Gastrocnemius medialis (tissue), 4 donors: ENCODE results near the gene PSAP. TPM values are rescaled to one million over a fixed set of nuclear protein-coding genes. Genes with fewer than 3 reads are reported as not detected.

Experiments
- ATAC-seq, 2 donors: fragments of 150-250 bp; one replicate each; pipeline ENCODE4 v1.9.1; 2016
- DNase-seq, 2 donors: peaks; one replicate each; pipeline ENCODE4 v3.0.0-alpha.2; 2019
- H3K27ac ChIP-seq, 4 donors: fragments of 200-600 bp; sonication (generic); 1 replicate in 1 of 4; 2 replicates in 3 of 4; pipeline ENCODE4 v1.5.1; 2016 to 2018; ENCODE audit warnings: mild to moderate bottlenecking in 2 of 4, moderate library complexity in 1 of 4
- H3K27me3 ChIP-seq, 3 donors: fragments of 200-600 bp; sonication (generic) in 2 of 3; 1 replicate in 1 of 3; 2 replicates in 2 of 3; pipeline versions ENCODE4 v1.5.1 to v1.6.0; 2016 to 2019; ENCODE audit warnings: mild to moderate bottlenecking in 1 of 3, moderate library complexity in 1 of 3
- H3K36me3 ChIP-seq, 2 donors: fragments of 200-600 bp; sonication (generic) in 1 of 2; one replicate each; pipeline ENCODE4 v1.5.1; 2017 to 2018
- H3K4me1 ChIP-seq, 2 donors: fragments of 200-600 bp; sonication (generic) in 1 of 2; one replicate each; pipeline ENCODE4 v1.5.1; 2016 to 2017; ENCODE audit warnings: mild to moderate bottlenecking in 2 of 2
- H3K4me3 ChIP-seq, 4 donors: fragments of 200-600 bp; sonication (generic) in 3 of 4; 1 replicate in 1 of 4; 2 replicates in 3 of 4; pipeline ENCODE4 v1.5.1; 2016 to 2019; ENCODE audit warnings: mild to moderate bottlenecking in 2 of 4
- H3K9me3 ChIP-seq, 3 donors: fragments of 200-600 bp; sonication (generic) in 2 of 3; 1 replicate in 1 of 3; 2 replicates in 2 of 3; pipeline ENCODE4 v1.5.1; 2016 to 2019
- CTCF ChIP-seq, 5 experiments: fragments of 450-650 bp in 3 of 5; fragments of 200-600 bp in 2 of 5; sonication (generic) in 2 of 5; IDR thresholded peaks in 4 of 5; conservative IDR thresholded peaks in 1 of 5; 1 replicate in 4 of 5; 2 replicates in 1 of 5; pipeline ENCODE4 v1.5.1; 2016 to 2019; ENCODE audit warnings: antibody characterized with exemption in 5 of 5, mild to moderate bottlenecking in 3 of 5, moderate library complexity in 3 of 5
- POLR2A ChIP-seq, 2 donors: fragments of 450-650 bp; IDR thresholded peaks; one replicate each; pipeline ENCODE4 v1.6.1; 2017; ENCODE audit warnings: antibody characterized with exemption in 2 of 2, mild to moderate bottlenecking in 2 of 2, moderate library complexity in 2 of 2
- in situ Hi-C, 4 donors: fragments of 200-750 bp; cut with MboI; loops; one replicate each; pipeline versions ENCODE4 v1.15.0 to v1.8.0; 2017; ENCODE audit warnings: low sequenced_read_pairs in 4 of 4
- intact Hi-C: fragments of 100-400 bp; cut with DNase I; formaldehyde crosslinking; loops from one replicate; pipeline ENCODE4 v1.15.1; 2023; ENCODE audit warnings: low total_unique reads
- total RNA-seq, 4 donors: library from RNA; depleted of rRNA; stranded (reverse); fragments of >200 nt; gene quantifications; one replicate each; pipeline versions ENCODE4 v1.1.0 to v1.2.3, GENCODE V29; 2016

Gene PSAP
- total RNA-seq, 4 donors from 2014 or later = 833 to 1,730 (median 1,179) TPM

- ATAC-seq (peak; percentile 50 to 71), DNase-seq (peak; percentile 48 to 84)
- Histone ChIP-seq H3K9me3 (no peaks in the 10 kb centered on the region), H3K4me3 (no peak overlapping the region), H3K36me3 (peaks cover 10 to 84% of the 10 kb centered on the region in 2 donors), H3K27ac (peak overlapping the region; percentile 61 to 69 (median 68)), H3K27me3 (no peaks in the 10 kb centered on the region), H3K4me1 (peaks cover 15 to 25% of the 10 kb centered on the region in 2 donors)
- in situ Hi-C loops (loop anchor here (10.0 to 25.0 kb wide), 4 partner anchors 431 to 506 kb away; partner anchors contain the start of genes CDH23 (in 2 of the 4) and SLC29A3 (in 2 of the 4)), intact Hi-C loops (no loop called here)
- TF ChIP-seq POLR2A (IDR thresholded peaks at IDR 0.05) (peak in 1 of 2 donors; percentile 9), CTCF (IDR thresholded peaks at IDR 0.05 in 4 of 5, conservative IDR thresholded peaks at IDR 0.05 in 1 of 5) (no peak)
Measured at GRCh38 chr10:71817831-71818655, 33.0 kb downstream of the PSAP start.

- ATAC-seq (no peak), DNase-seq (no peak)
- Histone ChIP-seq H3K36me3 (peaks cover 10 to 75% of the 10 kb centered on the region in 2 donors), H3K9me3 (no peaks in the 10 kb centered on the region), H3K27ac (peak overlapping the region; percentile 61 to 69 (median 68)), H3K4me1 (peaks cover 15 to 25% of the 10 kb centered on the region in 2 donors), H3K4me3 (no peak overlapping the region), H3K27me3 (no peaks in the 10 kb centered on the region)
- TF ChIP-seq CTCF (IDR thresholded peaks at IDR 0.05 in 4 of 5, conservative IDR thresholded peaks at IDR 0.05 in 1 of 5) (no peak), POLR2A (IDR thresholded peaks at IDR 0.05) (no peak)
- intact Hi-C loops = no loop called here
- in situ Hi-C loops = loop anchor here (10.0 to 25.0 kb wide), 4 partner anchors 430 to 505 kb away; partner anchors contain the start of genes CDH23 (in 2 of the 4) and SLC29A3 (in 2 of the 4)
Measured at GRCh38 chr10:71816936-71817618, 34.0 kb downstream of the PSAP start.

- TF ChIP-seq POLR2A (IDR thresholded peaks at IDR 0.05) (no peak), CTCF (IDR thresholded peaks at IDR 0.05 in 4 of 5, conservative IDR thresholded peaks at IDR 0.05 in 1 of 5) (no peak)
- no peak for DNase-seq
- intact Hi-C loops (no loop called here), in situ Hi-C loops (loop anchor here (10.0 to 25.0 kb wide), 4 partner anchors 429 to 504 kb away; partner anchors contain the start of genes CDH23 (in 2 of the 4) and SLC29A3 (in 2 of the 4))
- Histone ChIP-seq H3K36me3 (peaks cover 8 to 68% of the 10 kb centered on the region in 2 donors), H3K4me1 (peaks cover 15 to 25% of the 10 kb centered on the region in 2 donors), H3K4me3 (no peak overlapping the region), H3K9me3 (no peaks in the 10 kb centered on the region), H3K27ac (peak overlapping the region in 3 of 4 donors; percentile 61 to 69 (median 66)), H3K27me3 (no peaks in the 10 kb centered on the region)
- ATAC-seq = no peak
Measured at GRCh38 chr10:71816421-71816851, 34.6 kb downstream of the PSAP start.

GRCh38 chr10:71815515-71816130, 35.4 kb downstream of the PSAP start:
- in situ Hi-C loops = loop anchor here (10.0 to 25.0 kb wide), 4 partner anchors 428 to 503 kb away; partner anchors contain the start of genes CDH23 (in 2 of the 4) and SLC29A3 (in 2 of the 4)
- Histone ChIP-seq H3K4me1 (peaks cover 15 to 25% of the 10 kb centered on the region in 2 donors), H3K9me3 (no peaks in the 10 kb centered on the region), H3K4me3 (no peak overlapping the region), H3K27ac (peak overlapping the region in 2 of 4 donors; percentile 66 to 69), H3K36me3 (peaks cover 0 to 60% of the 10 kb centered on the region in 2 donors), H3K27me3 (no peaks in the 10 kb centered on the region)
- intact Hi-C loops = no loop called here
- no peak for TF ChIP-seq CTCF (IDR thresholded peaks at IDR 0.05 in 4 of 5, conservative IDR thresholded peaks at IDR 0.05 in 1 of 5)
- TF ChIP-seq POLR2A (IDR thresholded peaks at IDR 0.05) = no peak
- no peak for ATAC-seq
- no peak for DNase-seq
